GM21515 (cell line): ENCODE results near the gene EMC7.

Experiments used
- ATAC-seq: cut with Tn5 transposase; IDR thresholded peaks from one replicate; pipeline ENCODE4 v1.9.1; 2021; ENCODE audit not compliant: unreplicated experiment

The EMC7 gene

GRCh38 chr15:34038871-34039789 is 62.5 kb downstream of the EMC7 start, which contains the start of gene AVEN:
Gene AVEN (minus strand): TSS chr15:34039204. CDS start chr15:34039046, 158 bp downstream.
- peak; percentile 45 for ATAC-seq

GRCh38 chr15:34038023-34038870 is 63.4 kb downstream of the EMC7 start:
- ATAC-seq = peak; percentile 67
